ENCODE data around the gene MAGI2.
A peak's percentile ranks its signal among the peaks of the same experiment; 100 is the strongest.
"Not testable (repeated sequence)": the region's sequence is repeated elsewhere in the genome, so short reads cannot be mapped to it uniquely, and the experiment has no call there.

MAGI2 gene

GRCh38 chr7:79090543-79090942 is 362.9 kb downstream of the MAGI2 start:
- Histone ChIP-seq H3K4me3 (ENCODE audit: low read length) (no peak overlapping the region), H3K4me1 (ENCODE audit: control insufficient read depth, insufficient read depth, low read length) (peaks cover 5% of the 10 kb centered on the region), H3K9me3 (ENCODE audit: control insufficient read depth, low read length) (no peaks in the 10 kb centered on the region), H3K9ac (ENCODE audit: low read length) (no peak overlapping the region), H3K36me3 (ENCODE audit: control insufficient read depth, insufficient read depth, low read length, severe bottlenecking) (no peaks in the 10 kb centered on the region), H3K27me3 (replicated peaks; ENCODE audit: control insufficient read depth, insufficient read depth, low read length) (no peaks in the 10 kb centered on the region)
- no peak for DNase-seq (ENCODE audit: low read depth)

- DNase-seq (ENCODE audit: low read depth), result no peak
- no peak overlapping the region for H3K9ac ChIP-seq (ENCODE audit: low read length)
- H3K27me3 ChIP-seq (replicated peaks; ENCODE audit: control insufficient read depth, insufficient read depth, low read length), result no peaks in the 10 kb centered on the region
- no peaks in the 10 kb centered on the region for H3K9me3 ChIP-seq (ENCODE audit: control insufficient read depth, low read length)
- no peak overlapping the region for H3K4me3 ChIP-seq (ENCODE audit: low read length)
- no peaks in the 10 kb centered on the region for H3K36me3 ChIP-seq (ENCODE audit: control insufficient read depth, insufficient read depth, low read length, severe bottlenecking)
- H3K4me1 ChIP-seq (ENCODE audit: control insufficient read depth, insufficient read depth, low read length), result no peaks in the 10 kb centered on the region
Observed at GRCh38 chr7:79084423-79084822, 369.0 kb downstream of the MAGI2 start.

GRCh38 chr7:79079919-79080554 is 373.4 kb downstream of the MAGI2 start:
- no peak for DNase-seq (ENCODE audit: low read depth)
- Histone ChIP-seq H3K36me3 (ENCODE audit: control insufficient read depth, insufficient read depth, low read length, severe bottlenecking) (no peaks in the 10 kb centered on the region), H3K27me3 (replicated peaks; ENCODE audit: control insufficient read depth, insufficient read depth, low read length) (no peaks in the 10 kb centered on the region), H3K9ac (ENCODE audit: low read length) (no peak overlapping the region), H3K4me1 (ENCODE audit: control insufficient read depth, insufficient read depth, low read length) (no peaks in the 10 kb centered on the region), H3K9me3 (ENCODE audit: control insufficient read depth, low read length) (no peaks in the 10 kb centered on the region), H3K4me3 (ENCODE audit: low read length) (no peak overlapping the region)

- Histone ChIP-seq H3K9me3 (ENCODE audit: control insufficient read depth, low read length) (no peaks in the 10 kb centered on the region), H3K27me3 (replicated peaks; ENCODE audit: control insufficient read depth, insufficient read depth, low read length) (no peaks in the 10 kb centered on the region), H3K4me3 (ENCODE audit: low read length) (no peak overlapping the region), H3K9ac (ENCODE audit: low read length) (no peak overlapping the region), H3K36me3 (ENCODE audit: control insufficient read depth, insufficient read depth, low read length, severe bottlenecking) (no peaks in the 10 kb centered on the region), H3K4me1 (ENCODE audit: control insufficient read depth, insufficient read depth, low read length) (no peaks in the 10 kb centered on the region)
- no peak for DNase-seq (ENCODE audit: low read depth)
Observed at GRCh38 chr7:79078273-79078672, 375.2 kb downstream of the MAGI2 start.

- H3K9me3 ChIP-seq (ENCODE audit: control insufficient read depth, low read length); H3K36me3 ChIP-seq (ENCODE audit: control insufficient read depth, insufficient read depth, low read length, severe bottlenecking); H3K27me3 ChIP-seq (replicated peaks; ENCODE audit: control insufficient read depth, insufficient read depth, low read length); DNase-seq (ENCODE audit: low read depth); H3K4me1 ChIP-seq (ENCODE audit: control insufficient read depth, insufficient read depth, low read length); H3K4me3 ChIP-seq (ENCODE audit: low read length); H3K9ac ChIP-seq (ENCODE audit: low read length): not testable (repeated sequence)
Observed at GRCh38 chr7:79071187-79071586, 382.3 kb downstream of the MAGI2 start.

- Histone ChIP-seq H3K9me3 (ENCODE audit: control insufficient read depth, low read length) (no peaks in the 10 kb centered on the region), H3K4me3 (ENCODE audit: low read length) (no peak overlapping the region), H3K27me3 (replicated peaks; ENCODE audit: control insufficient read depth, insufficient read depth, low read length) (no peaks in the 10 kb centered on the region), H3K4me1 (ENCODE audit: control insufficient read depth, insufficient read depth, low read length) (peaks cover 5% of the 10 kb centered on the region), H3K36me3 (ENCODE audit: control insufficient read depth, insufficient read depth, low read length, severe bottlenecking) (no peaks in the 10 kb centered on the region), H3K9ac (ENCODE audit: low read length) (no peak overlapping the region)
- DNase-seq (ENCODE audit: low read depth), result no peak
Observed at GRCh38 chr7:79064187-79064823, 389.2 kb downstream of the MAGI2 start.

GRCh38 chr7:79063019-79063698 is 390.3 kb downstream of the MAGI2 start:
- no peak for DNase-seq (ENCODE audit: low read depth)

GRCh38 chr7:79060498-79060897 is 393.0 kb downstream of the MAGI2 start:
- Histone ChIP-seq H3K9me3 (ENCODE audit: control insufficient read depth, low read length) (no peaks in the 10 kb centered on the region), H3K4me1 (ENCODE audit: control insufficient read depth, insufficient read depth, low read length) (peaks cover 5% of the 10 kb centered on the region), H3K9ac (ENCODE audit: low read length) (no peak overlapping the region), H3K36me3 (ENCODE audit: control insufficient read depth, insufficient read depth, low read length, severe bottlenecking) (no peaks in the 10 kb centered on the region), H3K27me3 (replicated peaks; ENCODE audit: control insufficient read depth, insufficient read depth, low read length) (no peaks in the 10 kb centered on the region), H3K4me3 (ENCODE audit: low read length) (no peak overlapping the region)
- DNase-seq (ENCODE audit: low read depth), result no peak

More at GRCh38 chr7:79063019-79063698, 390.3 kb downstream of the MAGI2 start:
- Histone ChIP-seq H3K9me3 (ENCODE audit: control insufficient read depth, low read length) (no peaks in the 10 kb centered on the region), H3K27me3 (replicated peaks; ENCODE audit: control insufficient read depth, insufficient read depth, low read length) (no peaks in the 10 kb centered on the region), H3K36me3 (ENCODE audit: control insufficient read depth, insufficient read depth, low read length, severe bottlenecking) (no peaks in the 10 kb centered on the region), H3K4me3 (ENCODE audit: low read length) (no peak overlapping the region), H3K4me1 (ENCODE audit: control insufficient read depth, insufficient read depth, low read length) (peaks cover 5% of the 10 kb centered on the region), H3K9ac (ENCODE audit: low read length) (no peak overlapping the region)

- H3K4me3 ChIP-seq (ENCODE audit: low read length), result no peak overlapping the region
- H3K9me3 ChIP-seq (ENCODE audit: control insufficient read depth, low read length), result no peaks in the 10 kb centered on the region
- H3K9ac ChIP-seq (ENCODE audit: low read length), result no peak overlapping the region
- no peaks in the 10 kb centered on the region for H3K4me1 ChIP-seq (ENCODE audit: control insufficient read depth, insufficient read depth, low read length)
- no peaks in the 10 kb centered on the region for H3K27me3 ChIP-seq (replicated peaks; ENCODE audit: control insufficient read depth, insufficient read depth, low read length)
- no peak for DNase-seq (ENCODE audit: low read depth)
- no peaks in the 10 kb centered on the region for H3K36me3 ChIP-seq (ENCODE audit: control insufficient read depth, insufficient read depth, low read length, severe bottlenecking)
Observed at GRCh38 chr7:79055722-79056415, 397.6 kb downstream of the MAGI2 start.

- Histone ChIP-seq H3K36me3 (ENCODE audit: control insufficient read depth, insufficient read depth, low read length, severe bottlenecking) (no peaks in the 10 kb centered on the region), H3K4me1 (ENCODE audit: control insufficient read depth, insufficient read depth, low read length) (no peaks in the 10 kb centered on the region), H3K9me3 (ENCODE audit: control insufficient read depth, low read length) (no peaks in the 10 kb centered on the region), H3K9ac (ENCODE audit: low read length) (no peak overlapping the region), H3K4me3 (ENCODE audit: low read length) (no peak overlapping the region), H3K27me3 (replicated peaks; ENCODE audit: control insufficient read depth, insufficient read depth, low read length) (no peaks in the 10 kb centered on the region)
- no peak for DNase-seq (ENCODE audit: low read depth)
Observed at GRCh38 chr7:79051915-79052314, 401.6 kb downstream of the MAGI2 start.

- no peaks in the 10 kb centered on the region for H3K27me3 ChIP-seq (replicated peaks; ENCODE audit: control insufficient read depth, insufficient read depth, low read length)
- peak; percentile 49 for DNase-seq (ENCODE audit: low read depth)
- no peaks in the 10 kb centered on the region for H3K4me1 ChIP-seq (ENCODE audit: control insufficient read depth, insufficient read depth, low read length)
- H3K9ac ChIP-seq (ENCODE audit: low read length), result no peak overlapping the region
- H3K9me3 ChIP-seq (ENCODE audit: control insufficient read depth, low read length), result no peaks in the 10 kb centered on the region
- no peaks in the 10 kb centered on the region for H3K36me3 ChIP-seq (ENCODE audit: control insufficient read depth, insufficient read depth, low read length, severe bottlenecking)
- no peak overlapping the region for H3K4me3 ChIP-seq (ENCODE audit: low read length)
Observed at GRCh38 chr7:79050603-79051002, 402.9 kb downstream of the MAGI2 start.

Data from adipocyte (in vitro differentiated cells).